Mucosa of descending colon (tissue), 3 donors: ENCODE results near the gene TWF1. TPM values are rescaled to one million over a fixed set of nuclear protein-coding genes. Genes with fewer than 3 reads are reported as not detected.

Experiments used
- ATAC-seq: fragments of 200-7000 bp; cut with Tn5 transposase; one replicate; pipeline ENCODE4 v1.9.1; 2020; ENCODE audit warnings: mild to moderate bottlenecking, moderate library complexity
- DNase-seq, 3 donors: peaks; one replicate each; pipeline ENCODE4 v3.0.0-alpha.2; 2020
- H3K36me3 ChIP-seq: fragments of 200-600 bp; one replicate; pipeline ENCODE4 v1.8.0; 2021; ENCODE audit warnings: low read depth, mild to moderate bottlenecking
- H3K4me1 ChIP-seq: fragments of 200-600 bp; one replicate; pipeline ENCODE4 v1.8.0; 2021; ENCODE audit warnings: low read depth, mild to moderate bottlenecking
- H3K4me3 ChIP-seq: fragments of 200-600 bp; one replicate; pipeline ENCODE4 v1.8.0; 2021; ENCODE audit warnings: mild to moderate bottlenecking
- H3K9me3 ChIP-seq: fragments of 200-600 bp; one replicate; pipeline ENCODE4 v1.8.0; 2021; ENCODE audit warnings: mild to moderate bottlenecking
- CTCF ChIP-seq: fragments of 200-600 bp; IDR thresholded peaks from one replicate; pipeline ENCODE4 v1.8.0; 2022; ENCODE audit warnings: antibody characterized with exemption, mild to moderate bottlenecking
- intact Hi-C, 2 donors: fragments of 100-400 bp; cut with DNase I in 1 of 2; cut with micrococcal nuclease in 1 of 2; formaldehyde crosslinking; loops; one replicate each; pipeline versions ENCODE4 v1.11.0 to v1.11.1; 2022; cut with DNase I, micrococcal nuclease
- total RNA-seq, 3 donors: library from RNA; stranded (reverse); fragmentation: NEBNext Ultra II Directional in 2 of 3; extraction: Animal tissue kit (Norgen Biotek cat#: 25700) in 2 of 3; gene quantifications; one replicate each; pipeline versions ENCODE4 v1.2.1 to v1.2.4, GENCODE V29; 2021 to 2023
- donor health status: DM: no; HTN: no; CAD: no; lungs with moderate emphysema.
- donor health status: DM: no; HTN: no; CAD: no.
- donor health status: DM: no; HTN: yes; CAD: no.

Gene TWF1
- total RNA-seq, 3 donors from 2014 or later, result 108 to 124 (median 116) TPM

- no peak for TF ChIP-seq CTCF
- no peaks in the 10 kb centered on the region for H3K9me3 ChIP-seq
- no peak overlapping the region for H3K4me3 ChIP-seq
- no peaks in the 10 kb centered on the region for H3K4me1 ChIP-seq
- H3K36me3 ChIP-seq, result no peaks in the 10 kb centered on the region
- ATAC-seq, result no peak
- DNase-seq, result no peak
- intact Hi-C loops, result no loop called here
Observed at GRCh38 chr12:43842259-43842658, 36.1 kb upstream of the TWF1 start.

GRCh38 chr12:43841253-43841652 lies 35.1 kb upstream of the TWF1 start:
- intact Hi-C loops, result no loop called here
- peaks cover 5% of the 10 kb centered on the region for H3K4me1 ChIP-seq
- DNase-seq, result no peak

GRCh38 chr12:43840338-43840737 lies 34.2 kb upstream of the TWF1 start:
- H3K36me3 ChIP-seq, result no peaks in the 10 kb centered on the region
- ATAC-seq (no peak), DNase-seq (no peak)
- no peaks in the 10 kb centered on the region for H3K9me3 ChIP-seq
- H3K4me3 ChIP-seq, result no peak overlapping the region
- intact Hi-C loops, result no loop called here
- peaks cover 5% of the 10 kb centered on the region for H3K4me1 ChIP-seq
- no peak for TF ChIP-seq CTCF

More at GRCh38 chr12:43841253-43841652, 35.1 kb upstream of the TWF1 start:
- no peaks in the 10 kb centered on the region for H3K36me3 ChIP-seq
- TF ChIP-seq CTCF, result no peak
- H3K4me3 ChIP-seq, result no peak overlapping the region
- no peak for ATAC-seq
- no peaks in the 10 kb centered on the region for H3K9me3 ChIP-seq

- intact Hi-C loops, result loop anchor here in 1 of 2 donors (5.0 kb wide), 1 partner anchor 79 kb away; the partner anchor contains the start of genes IRAK4 and PUS7L
- H3K4me3 ChIP-seq, result peak overlapping the region; percentile 65
- no peaks in the 10 kb centered on the region for H3K36me3 ChIP-seq
- TF ChIP-seq CTCF, result no peak
- ATAC-seq (peak; percentile 71), DNase-seq (peak in 1 of 3 donors; percentile 40)
- H3K4me1 ChIP-seq, result peaks cover 5% of the 10 kb centered on the region
- H3K9me3 ChIP-seq, result no peaks in the 10 kb centered on the region
Observed at GRCh38 chr12:43836475-43836989, 30.4 kb upstream of the TWF1 start.

- Histone ChIP-seq H3K9me3 (no peaks in the 10 kb centered on the region), H3K4me1 (peaks cover 5% of the 10 kb centered on the region), H3K4me3 (peak within 1 kb of the TSS; percentile 65), H3K36me3 (no peaks in the 10 kb centered on the region)
- TF ChIP-seq CTCF, result no peak
- peak; percentile 92 for ATAC-seq
- peak; percentile 69 to 82 (median 82) for DNase-seq
- intact Hi-C loops, result loop anchor here in 1 of 2 donors (5.0 kb wide), 1 partner anchor 79 kb away; the partner anchor contains the start of genes IRAK4 and PUS7L
Observed at GRCh38 chr12:43835656-43836474, 29.7 kb upstream of the TWF1 start, which contains the start of gene TMEM117. TMEM117 (plus strand) TSS chr12:43836081.
